GM12878 (cell line): ENCODE data around the gene RAD51B.

Experiments used
- FOXM1 ChIP-seq: IDR thresholded peaks from 2 replicates; pipeline ENCODE4 v1.6.1; 2012; ENCODE audit warnings: low read depth, mild to moderate bottlenecking, inconsistent platforms, low read length, moderate library complexity
- JUNB ChIP-seq: IDR thresholded peaks from 2 replicates; pipeline ENCODE4 v1.6.1; 2016; ENCODE audit warnings: antibody characterized with exemption, mild to moderate bottlenecking
- NFYB ChIP-seq: IDR thresholded peaks from 2 replicates; pipeline ENCODE4 v1.6.1; 2011; ENCODE audit warnings: low read depth, mild to moderate bottlenecking, low read length, improper control_type of control experiment, moderate library complexity; ENCODE audit not compliant: insufficient read depth
- NR2C1 ChIP-seq: fragments of 450-650 bp; IDR thresholded peaks from 2 replicates; pipeline ENCODE4 v1.6.1; 2017; ENCODE audit warnings: antibody characterized with exemption, mild to moderate bottlenecking, moderate library complexity
- POLR2A ChIP-seq: IDR thresholded peaks from 2 replicates; pipeline ENCODE4 v1.6.1; 2011; ENCODE audit warnings: low read depth, mild to moderate bottlenecking, low read length
- RCOR1 ChIP-seq: conservative IDR thresholded peaks from 2 replicates; pipeline ENCODE4 v1.6.1; 2012; ENCODE audit warnings: low read depth, low read length, improper control_type of control experiment
- SREBF2 ChIP-seq: IDR thresholded peaks from 2 replicates; pipeline ENCODE4 v1.6.1; 2012; ENCODE audit warnings: mild to moderate bottlenecking, low read length
- TAF1 ChIP-seq: IDR thresholded peaks from 2 replicates; pipeline ENCODE4 v1.6.1; 2011; ENCODE audit warnings: mild to moderate bottlenecking, low read depth, low read length, borderline replicate concordance
- TF ChIP-seq, protein P1 (sequence below), 3 experiments: IDR thresholded peaks in 2 of 3; conservative IDR thresholded peaks in 1 of 3; 2 replicates each; pipeline ENCODE4 v1.5.1; 2011; ENCODE audit warnings: low read depth in 3 of 3, low read length in 3 of 3, mild to moderate bottlenecking in 3 of 3, control low read depth in 2 of 3, moderate library complexity in 2 of 3, inconsistent platforms in 1 of 3, mixed read lengths in 1 of 3; ENCODE audit not compliant: control insufficient read depth in 2 of 3, insufficient read depth in 1 of 3; ENCODE audit errors: extremely low read depth in 1 of 3
- TF ChIP-seq, protein P2 (sequence below): IDR thresholded peaks from 2 replicates; pipeline ENCODE4 v1.6.1; 2011; ENCODE audit warnings: low read depth, low read length, improper control_type of control experiment, borderline replicate concordance
- TF ChIP-seq, protein P3 (sequence below): IDR thresholded peaks from 2 replicates; pipeline ENCODE4 v1.6.1; 2011; ENCODE audit warnings: borderline replicate concordance, low read depth, mild to moderate bottlenecking, moderate library complexity, low read length; ENCODE audit not compliant: insufficient read depth, poor library complexity, severe bottlenecking

DNA sequence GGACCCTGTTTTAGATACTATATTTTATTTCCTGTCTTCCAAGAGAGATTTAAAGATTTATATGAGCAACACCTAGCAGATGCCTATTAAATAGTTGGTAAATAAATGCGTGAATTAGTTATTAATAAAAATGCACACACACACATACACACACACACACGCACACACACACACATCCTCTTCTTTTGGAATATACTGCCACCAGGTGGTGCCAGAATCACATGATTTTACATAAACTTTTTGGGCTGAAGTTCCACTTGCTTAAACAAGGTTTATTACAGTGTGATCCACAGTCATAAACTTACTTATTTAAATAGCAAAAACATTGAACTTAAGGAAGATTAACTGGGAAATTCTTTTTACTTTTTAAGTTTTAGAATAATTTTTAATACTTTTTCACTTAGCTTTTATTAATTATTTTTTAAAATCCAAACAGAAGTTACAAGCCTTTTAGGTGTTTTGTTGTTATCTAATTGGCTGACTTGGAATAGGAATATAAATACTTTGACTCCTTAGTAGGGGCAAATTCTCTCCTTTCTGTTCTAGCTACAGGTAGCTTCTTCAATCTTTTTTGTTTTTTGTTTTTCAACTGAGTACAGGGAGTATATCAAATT, 17.5 kb downstream of the RAD51B start:
- TF ChIP-seq, protein P1, sequence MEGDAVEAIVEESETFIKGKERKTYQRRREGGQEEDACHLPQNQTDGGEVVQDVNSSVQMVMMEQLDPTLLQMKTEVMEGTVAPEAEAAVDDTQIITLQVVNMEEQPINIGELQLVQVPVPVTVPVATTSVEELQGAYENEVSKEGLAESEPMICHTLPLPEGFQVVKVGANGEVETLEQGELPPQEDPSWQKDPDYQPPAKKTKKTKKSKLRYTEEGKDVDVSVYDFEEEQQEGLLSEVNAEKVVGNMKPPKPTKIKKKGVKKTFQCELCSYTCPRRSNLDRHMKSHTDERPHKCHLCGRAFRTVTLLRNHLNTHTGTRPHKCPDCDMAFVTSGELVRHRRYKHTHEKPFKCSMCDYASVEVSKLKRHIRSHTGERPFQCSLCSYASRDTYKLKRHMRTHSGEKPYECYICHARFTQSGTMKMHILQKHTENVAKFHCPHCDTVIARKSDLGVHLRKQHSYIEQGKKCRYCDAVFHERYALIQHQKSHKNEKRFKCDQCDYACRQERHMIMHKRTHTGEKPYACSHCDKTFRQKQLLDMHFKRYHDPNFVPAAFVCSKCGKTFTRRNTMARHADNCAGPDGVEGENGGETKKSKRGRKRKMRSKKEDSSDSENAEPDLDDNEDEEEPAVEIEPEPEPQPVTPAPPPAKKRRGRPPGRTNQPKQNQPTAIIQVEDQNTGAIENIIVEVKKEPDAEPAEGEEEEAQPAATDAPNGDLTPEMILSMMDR (IDR thresholded peaks at IDR 0.05 in 2 of 3, conservative IDR thresholded peaks at IDR 0.05 in 1 of 3; ENCODE audit: control insufficient read depth in 2 of 3, extremely low read depth in 1 of 3, insufficient read depth in 1 of 3, low read depth in 3 of 3, low read length in 3 of 3) = peak; percentile 55 to 79 (median 65); a peak in 5 of 6 replicates
- TF ChIP-seq POLR2A (no peak), JUNB (peak; percentile 23; the same call in 1 of the 2 replicates), FOXM1 (no peak), NR2C1 (no peak), TAF1 (no peak), SREBF2 (no peak), NFYB (no peak), RCOR1 (no peak)
- TF ChIP-seq, protein P2, sequence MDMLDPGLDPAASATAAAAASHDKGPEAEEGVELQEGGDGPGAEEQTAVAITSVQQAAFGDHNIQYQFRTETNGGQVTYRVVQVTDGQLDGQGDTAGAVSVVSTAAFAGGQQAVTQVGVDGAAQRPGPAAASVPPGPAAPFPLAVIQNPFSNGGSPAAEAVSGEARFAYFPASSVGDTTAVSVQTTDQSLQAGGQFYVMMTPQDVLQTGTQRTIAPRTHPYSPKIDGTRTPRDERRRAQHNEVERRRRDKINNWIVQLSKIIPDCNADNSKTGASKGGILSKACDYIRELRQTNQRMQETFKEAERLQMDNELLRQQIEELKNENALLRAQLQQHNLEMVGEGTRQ = no peak
- TF ChIP-seq, protein P3, sequence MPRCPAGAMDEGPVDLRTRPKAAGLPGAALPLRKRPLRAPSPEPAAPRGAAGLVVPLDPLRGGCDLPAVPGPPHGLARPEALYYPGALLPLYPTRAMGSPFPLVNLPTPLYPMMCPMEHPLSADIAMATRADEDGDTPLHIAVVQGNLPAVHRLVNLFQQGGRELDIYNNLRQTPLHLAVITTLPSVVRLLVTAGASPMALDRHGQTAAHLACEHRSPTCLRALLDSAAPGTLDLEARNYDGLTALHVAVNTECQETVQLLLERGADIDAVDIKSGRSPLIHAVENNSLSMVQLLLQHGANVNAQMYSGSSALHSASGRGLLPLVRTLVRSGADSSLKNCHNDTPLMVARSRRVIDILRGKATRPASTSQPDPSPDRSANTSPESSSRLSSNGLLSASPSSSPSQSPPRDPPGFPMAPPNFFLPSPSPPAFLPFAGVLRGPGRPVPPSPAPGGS = no peak
